TTC549 (cell line): Measurements from ENCODE around the gene INAVA.
"Not testable (repeated sequence)": the region's sequence is repeated elsewhere in the genome, so short reads cannot be mapped to it uniquely, and the experiment has no call there.

Source experiments
- FAIRE-seq: peaks from 2 replicates; lab custom pipeline; 2012; peaks lifted over from hg19 to GRCh38; lab: Jason Lieb, UNC

Gene INAVA

DNA sequence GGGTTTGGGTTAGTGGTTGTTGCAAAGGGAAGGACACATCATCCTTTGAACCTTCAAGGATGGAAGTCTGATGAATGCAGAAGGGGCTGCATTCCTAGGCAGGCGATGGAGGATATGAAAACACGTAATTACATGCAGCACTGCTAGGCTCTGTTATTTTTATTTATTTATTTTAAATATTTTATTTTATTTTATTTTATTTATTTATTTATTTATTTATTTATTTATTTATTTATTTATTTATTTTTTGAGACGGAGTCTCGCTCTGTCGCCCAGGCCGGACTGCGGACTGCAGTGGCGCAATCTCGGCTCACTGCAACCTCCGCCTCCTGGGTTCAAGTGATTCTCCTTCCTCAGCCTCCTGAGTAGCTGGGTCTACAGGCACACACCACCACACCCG lies 69.2 kb downstream of the INAVA start:
- not testable (repeated sequence) for FAIRE-seq
